KMS-11 (cell line): ENCODE measurements around the gene NBEA.
"Not testable (repeated sequence)": the region's sequence is repeated elsewhere in the genome, so short reads cannot be mapped to it uniquely, and the experiment has no call there.

ENCODE experiments used
- H2AFZ ChIP-seq: fragments of 200-600 bp; sonication (generic); 2 replicates; pipeline ENCODE4 v1.6.1; 2016; ENCODE audit warnings: antibody characterized with exemption, mixed run types, low read depth
- H3K27ac ChIP-seq: fragments of 200-600 bp; sonication (generic); 2 replicates; pipeline ENCODE4 v1.6.1; 2016; ENCODE audit warnings: mild to moderate bottlenecking, mixed run types
- H3K27me3 ChIP-seq: fragments of 200-600 bp; sonication (generic); 2 replicates; pipeline ENCODE4 v1.6.1; 2017; ENCODE audit warnings: mild to moderate bottlenecking, low read depth, mixed run types, moderate library complexity; ENCODE audit not compliant: insufficient read depth
- H3K36me3 ChIP-seq: fragments of 200-600 bp; sonication (generic); 2 replicates; pipeline ENCODE4 v1.6.1; 2017; ENCODE audit warnings: mild to moderate bottlenecking, mixed run types; ENCODE audit not compliant: insufficient read depth
- H3K4me1 ChIP-seq: fragments of 200-600 bp; sonication (generic); 2 replicates; pipeline ENCODE4 v1.6.1; 2016; ENCODE audit warnings: mild to moderate bottlenecking, low read depth, mixed run types; ENCODE audit not compliant: poor library complexity, severe bottlenecking
- H3K4me2 ChIP-seq: fragments of 200-600 bp; sonication (generic); 2 replicates; pipeline ENCODE4 v1.7.0; 2016; ENCODE audit warnings: mild to moderate bottlenecking, mixed run types
- H3K4me3 ChIP-seq: fragments of 200-600 bp; sonication (generic); IDR thresholded peaks from 2 replicates; pipeline ENCODE4 v1.6.1; 2017; ENCODE audit warnings: low read depth, low read length, mixed read lengths; ENCODE audit not compliant: insufficient read depth
- H3K79me2 ChIP-seq: fragments of 200-600 bp; sonication (generic); 2 replicates; pipeline ENCODE4 v1.6.1; 2016; ENCODE audit warnings: low read depth, mixed run types; ENCODE audit not compliant: insufficient read depth
- H3K9ac ChIP-seq: fragments of 200-600 bp; sonication (generic); 2 replicates; pipeline ENCODE4 v1.6.1; 2016; ENCODE audit warnings: mild to moderate bottlenecking, mixed run types
- H4K20me1 ChIP-seq: fragments of 200-600 bp; sonication (generic); 2 replicates; pipeline ENCODE4 v1.6.1; 2016; ENCODE audit warnings: mild to moderate bottlenecking, mixed run types; ENCODE audit not compliant: insufficient read depth
- TF ChIP-seq, protein P1 (sequence below): fragments of 200-600 bp; sonication (generic); conservative IDR thresholded peaks from 2 replicates; pipeline ENCODE4 v1.6.1; 2017; ENCODE audit warnings: low read depth, mild to moderate bottlenecking, antibody characterized with exemption, low read length, moderate library complexity, mixed read lengths

The NBEA gene

GRCh38 chr13:35672611-35673010, 730.5 kb downstream of the NBEA start:
- Histone ChIP-seq H3K79me2 (no peaks in the 10 kb centered on the region), H3K27me3 (no peaks in the 10 kb centered on the region), H3K4me2 (no peak overlapping the region), H4K20me1 (no peaks in the 10 kb centered on the region), H3K9ac (no peak overlapping the region), H3K4me3 (no peak overlapping the region), H3K4me1 (no peaks in the 10 kb centered on the region), H3K36me3 (no peaks in the 10 kb centered on the region), H2AFZ (no peak overlapping the region), H3K27ac (no peak overlapping the region)
- TF ChIP-seq, protein P1, sequence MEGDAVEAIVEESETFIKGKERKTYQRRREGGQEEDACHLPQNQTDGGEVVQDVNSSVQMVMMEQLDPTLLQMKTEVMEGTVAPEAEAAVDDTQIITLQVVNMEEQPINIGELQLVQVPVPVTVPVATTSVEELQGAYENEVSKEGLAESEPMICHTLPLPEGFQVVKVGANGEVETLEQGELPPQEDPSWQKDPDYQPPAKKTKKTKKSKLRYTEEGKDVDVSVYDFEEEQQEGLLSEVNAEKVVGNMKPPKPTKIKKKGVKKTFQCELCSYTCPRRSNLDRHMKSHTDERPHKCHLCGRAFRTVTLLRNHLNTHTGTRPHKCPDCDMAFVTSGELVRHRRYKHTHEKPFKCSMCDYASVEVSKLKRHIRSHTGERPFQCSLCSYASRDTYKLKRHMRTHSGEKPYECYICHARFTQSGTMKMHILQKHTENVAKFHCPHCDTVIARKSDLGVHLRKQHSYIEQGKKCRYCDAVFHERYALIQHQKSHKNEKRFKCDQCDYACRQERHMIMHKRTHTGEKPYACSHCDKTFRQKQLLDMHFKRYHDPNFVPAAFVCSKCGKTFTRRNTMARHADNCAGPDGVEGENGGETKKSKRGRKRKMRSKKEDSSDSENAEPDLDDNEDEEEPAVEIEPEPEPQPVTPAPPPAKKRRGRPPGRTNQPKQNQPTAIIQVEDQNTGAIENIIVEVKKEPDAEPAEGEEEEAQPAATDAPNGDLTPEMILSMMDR, result no peak

GRCh38 chr13:35675651-35676050, 733.6 kb downstream of the NBEA start:
- no peaks in the 10 kb centered on the region for H3K27me3 ChIP-seq
- no peak overlapping the region for H2AFZ ChIP-seq
- H3K4me1 ChIP-seq, result no peaks in the 10 kb centered on the region
- TF ChIP-seq, protein P1, result no peak
- no peaks in the 10 kb centered on the region for H4K20me1 ChIP-seq
- no peak overlapping the region for H3K4me3 ChIP-seq
- no peak overlapping the region for H3K9ac ChIP-seq
- no peak overlapping the region for H3K4me2 ChIP-seq
- no peaks in the 10 kb centered on the region for H3K36me3 ChIP-seq
- no peaks in the 10 kb centered on the region for H3K79me2 ChIP-seq
- no peak overlapping the region for H3K27ac ChIP-seq

DNA sequence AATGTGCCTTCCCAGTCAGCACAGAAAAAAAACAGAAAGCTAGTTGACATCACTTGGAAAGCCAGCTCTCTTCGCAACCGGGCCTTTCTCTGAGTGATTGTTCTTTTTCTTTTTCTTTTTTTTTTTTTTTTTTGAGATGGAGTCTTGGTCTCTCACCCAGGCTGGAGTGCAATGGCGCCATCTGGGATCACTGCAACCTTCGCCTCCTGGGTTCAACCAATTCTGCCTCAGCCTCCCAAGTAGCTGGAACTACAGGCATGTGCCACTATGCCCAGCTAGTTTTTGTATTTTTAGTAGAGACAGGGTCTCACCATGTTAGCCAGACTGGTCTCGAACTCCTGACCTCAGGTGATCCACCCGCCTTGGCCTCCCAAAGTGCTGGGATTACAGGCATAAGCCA, 735.8 kb downstream of the NBEA start:
- H3K79me2 ChIP-seq, H3K36me3 ChIP-seq, H3K4me3 ChIP-seq, H3K27ac ChIP-seq, H2AFZ ChIP-seq, H3K9ac ChIP-seq, H3K27me3 ChIP-seq, H4K20me1 ChIP-seq, H3K4me2 ChIP-seq, H3K4me1 ChIP-seq: not testable (repeated sequence)

GRCh38 chr13:35681685-35682084, 739.6 kb downstream of the NBEA start:
- Histone ChIP-seq H3K79me2 (no peaks in the 10 kb centered on the region), H3K36me3 (no peaks in the 10 kb centered on the region), H3K4me1 (no peaks in the 10 kb centered on the region), H3K27me3 (no peaks in the 10 kb centered on the region), H2AFZ (no peak overlapping the region), H3K27ac (no peak overlapping the region), H3K4me3 (no peak overlapping the region), H4K20me1 (no peaks in the 10 kb centered on the region), H3K4me2 (no peak overlapping the region), H3K9ac (no peak overlapping the region)
- TF ChIP-seq, protein P1, result no peak

- Histone ChIP-seq H3K36me3 (no peaks in the 10 kb centered on the region), H3K4me1 (no peaks in the 10 kb centered on the region), H3K79me2 (no peaks in the 10 kb centered on the region), H2AFZ (no peak overlapping the region), H3K4me3 (no peak overlapping the region), H4K20me1 (no peaks in the 10 kb centered on the region), H3K27ac (no peak overlapping the region), H3K4me2 (no peak overlapping the region), H3K27me3 (no peaks in the 10 kb centered on the region), H3K9ac (no peak overlapping the region)
- TF ChIP-seq, protein P1, result no peak
Observed at GRCh38 chr13:35684432-35684831, 742.4 kb downstream of the NBEA start.
